Measurements from ENCODE around the gene LSS.

LSS gene

DNA sequence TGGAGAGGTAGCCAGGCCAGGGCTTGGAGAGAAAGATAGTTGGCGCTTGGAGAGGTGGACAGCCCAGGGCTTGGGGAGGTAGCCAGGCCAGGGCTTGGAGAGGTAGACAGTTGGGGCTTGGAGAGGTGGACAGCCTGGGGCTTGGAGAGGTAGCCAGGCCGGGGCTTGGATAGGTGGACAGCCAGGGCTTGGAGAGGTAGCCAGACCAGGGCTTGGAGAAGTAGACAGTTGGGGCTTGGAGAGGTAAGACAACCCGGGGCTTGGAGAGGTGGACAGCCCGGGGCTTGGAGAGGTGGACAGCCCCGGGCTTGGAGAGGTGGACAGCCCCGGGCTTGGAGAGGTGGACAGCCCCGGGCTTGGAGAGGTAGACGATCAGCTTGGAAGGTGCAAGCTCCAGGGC lies 7.7 kb downstream of the LSS start:
- Histone ChIP-seq H3K27ac (no peak overlapping the region), H3K27me3 (replicated peaks) (no peaks in the 10 kb centered on the region), H3K36me3 (replicated peaks) (peaks cover 31% of the 10 kb centered on the region), H3K4me3 (ENCODE audit: low read depth, low read length) (no peak overlapping the region)
- TF ChIP-seq, protein P1, sequence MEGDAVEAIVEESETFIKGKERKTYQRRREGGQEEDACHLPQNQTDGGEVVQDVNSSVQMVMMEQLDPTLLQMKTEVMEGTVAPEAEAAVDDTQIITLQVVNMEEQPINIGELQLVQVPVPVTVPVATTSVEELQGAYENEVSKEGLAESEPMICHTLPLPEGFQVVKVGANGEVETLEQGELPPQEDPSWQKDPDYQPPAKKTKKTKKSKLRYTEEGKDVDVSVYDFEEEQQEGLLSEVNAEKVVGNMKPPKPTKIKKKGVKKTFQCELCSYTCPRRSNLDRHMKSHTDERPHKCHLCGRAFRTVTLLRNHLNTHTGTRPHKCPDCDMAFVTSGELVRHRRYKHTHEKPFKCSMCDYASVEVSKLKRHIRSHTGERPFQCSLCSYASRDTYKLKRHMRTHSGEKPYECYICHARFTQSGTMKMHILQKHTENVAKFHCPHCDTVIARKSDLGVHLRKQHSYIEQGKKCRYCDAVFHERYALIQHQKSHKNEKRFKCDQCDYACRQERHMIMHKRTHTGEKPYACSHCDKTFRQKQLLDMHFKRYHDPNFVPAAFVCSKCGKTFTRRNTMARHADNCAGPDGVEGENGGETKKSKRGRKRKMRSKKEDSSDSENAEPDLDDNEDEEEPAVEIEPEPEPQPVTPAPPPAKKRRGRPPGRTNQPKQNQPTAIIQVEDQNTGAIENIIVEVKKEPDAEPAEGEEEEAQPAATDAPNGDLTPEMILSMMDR (IDR thresholded peaks at IDR 0.05; ENCODE audit: low read depth, low read length, missing control alignments) = no peak
- in situ Hi-C loops (cut with HindIII; ENCODE audit: low pct_ligation_motif_present, low sequenced_read_pairs) = no loop called here
- DNase-seq = no peak

DNA sequence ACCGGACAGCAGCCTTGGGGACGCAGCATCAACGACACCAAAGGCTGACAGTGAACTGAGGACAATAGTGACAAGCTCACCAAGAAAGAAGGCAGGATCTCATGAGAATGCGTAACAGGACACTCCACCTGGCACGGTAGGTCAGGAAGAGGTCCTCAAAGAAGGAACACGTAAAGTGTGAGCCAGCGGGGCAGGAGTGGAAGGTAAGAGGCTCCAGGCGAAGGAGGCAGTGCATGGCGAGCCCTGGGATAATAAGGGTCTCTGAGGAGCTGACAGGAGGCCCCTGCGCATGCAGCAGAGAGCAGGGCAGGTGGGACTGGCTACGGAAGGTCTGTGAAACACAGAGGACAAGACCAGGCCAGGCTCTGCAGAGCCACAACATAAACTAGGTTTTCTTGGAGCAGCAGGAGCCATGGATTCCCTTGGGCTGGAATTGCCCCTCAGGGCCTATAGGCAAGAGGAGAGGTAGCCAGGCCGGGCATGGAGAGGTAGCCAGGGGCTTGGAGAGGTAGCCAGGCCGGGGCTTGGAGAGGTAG lies 8.2 kb downstream of the LSS start:
- peaks cover 36% of the 10 kb centered on the region for H3K36me3 ChIP-seq (replicated peaks)
- H3K27ac ChIP-seq = no peak overlapping the region
- DNase-seq = no peak
- H3K27me3 ChIP-seq (replicated peaks) = no peaks in the 10 kb centered on the region
- in situ Hi-C loops (cut with HindIII; ENCODE audit: low pct_ligation_motif_present, low sequenced_read_pairs) = no loop called here
- no peak overlapping the region for H3K4me3 ChIP-seq (ENCODE audit: low read depth, low read length)
- TF ChIP-seq, protein P1 (IDR thresholded peaks at IDR 0.05; ENCODE audit: low read depth, low read length, missing control alignments) = no peak

DNA sequence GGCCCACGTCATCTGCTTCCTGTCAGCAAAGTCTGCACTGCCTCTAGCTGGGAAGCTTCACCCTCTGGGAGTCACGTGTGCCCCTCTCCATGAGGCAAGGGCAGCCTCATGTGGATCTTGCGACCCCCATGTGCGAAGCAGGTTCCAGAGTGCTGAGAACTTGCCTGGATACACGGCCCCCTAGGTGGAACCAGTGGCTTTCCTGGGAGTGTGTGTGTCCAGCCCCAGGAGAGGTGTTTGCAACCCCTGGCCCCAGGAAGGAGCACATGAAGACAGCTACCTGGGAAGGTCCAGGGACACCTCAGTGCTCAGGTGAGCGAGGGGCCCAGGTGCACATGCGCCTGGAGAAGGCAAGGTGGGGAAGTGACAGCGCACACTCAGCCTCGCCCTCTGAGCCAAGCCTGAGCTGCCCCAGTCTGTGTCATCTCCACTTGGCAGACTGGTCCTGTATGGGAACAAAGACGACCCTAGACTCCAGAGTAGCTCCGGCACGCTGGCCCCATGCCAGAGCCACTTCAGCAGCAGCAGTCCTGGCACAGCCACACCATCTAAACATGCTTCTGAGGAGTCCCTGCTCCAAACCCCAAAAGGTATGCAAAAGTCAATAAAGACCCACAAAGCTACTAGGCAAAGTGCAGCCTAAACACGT lies 8.9 kb downstream of the LSS start:
- H3K27ac ChIP-seq = no peak overlapping the region
- in situ Hi-C loops (cut with HindIII; ENCODE audit: low pct_ligation_motif_present, low sequenced_read_pairs) = no loop called here
- H3K4me3 ChIP-seq (ENCODE audit: low read depth, low read length) = no peak overlapping the region
- H3K27me3 ChIP-seq (replicated peaks) = no peaks in the 10 kb centered on the region
- DNase-seq = no peak
- TF ChIP-seq, protein P1 (IDR thresholded peaks at IDR 0.05; ENCODE audit: low read depth, low read length, missing control alignments) = no peak
- peaks cover 37% of the 10 kb centered on the region for H3K36me3 ChIP-seq (replicated peaks)

DNA sequence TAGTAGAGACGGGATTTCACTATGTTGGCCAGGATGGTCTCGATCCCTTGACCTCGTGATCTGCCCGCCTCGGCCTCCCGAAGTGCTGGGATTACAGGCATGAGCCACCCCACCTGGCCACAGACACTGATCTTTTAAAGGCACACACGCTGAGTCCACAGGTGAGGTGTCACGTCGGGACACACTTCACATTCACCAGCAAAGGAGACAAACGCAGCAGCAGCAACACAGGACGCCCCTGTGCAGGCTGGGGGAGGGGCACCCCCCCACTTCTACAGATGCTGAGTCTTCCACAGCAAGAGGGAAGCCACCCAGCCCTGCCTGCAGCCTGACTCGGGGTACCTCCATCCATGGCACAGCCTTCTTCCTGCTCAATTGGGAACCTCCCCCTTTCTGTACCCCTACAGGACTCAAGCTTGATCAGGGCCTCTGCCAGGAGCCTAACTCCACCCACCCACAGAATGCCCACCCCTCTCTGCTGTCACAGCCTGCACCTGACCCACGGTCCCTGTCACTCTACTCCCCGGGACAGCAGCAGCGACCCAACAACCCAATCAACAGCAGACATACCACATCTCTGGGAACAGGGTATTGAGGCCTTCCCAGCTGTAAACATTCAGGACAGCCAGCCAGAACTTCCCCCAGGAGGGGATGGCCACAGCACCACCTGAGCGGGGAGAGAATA lies 9.5 kb downstream of the LSS start:
- no peak overlapping the region for H3K4me3 ChIP-seq (ENCODE audit: low read depth, low read length)
- no peak overlapping the region for H3K27ac ChIP-seq
- DNase-seq = no peak
- H3K27me3 ChIP-seq (replicated peaks) = no peaks in the 10 kb centered on the region
- in situ Hi-C loops (cut with HindIII; ENCODE audit: low pct_ligation_motif_present, low sequenced_read_pairs) = no loop called here
- H3K36me3 ChIP-seq (replicated peaks) = peaks cover 37% of the 10 kb centered on the region
- TF ChIP-seq, protein P1 (IDR thresholded peaks at IDR 0.05; ENCODE audit: low read depth, low read length, missing control alignments) = no peak

DNA sequence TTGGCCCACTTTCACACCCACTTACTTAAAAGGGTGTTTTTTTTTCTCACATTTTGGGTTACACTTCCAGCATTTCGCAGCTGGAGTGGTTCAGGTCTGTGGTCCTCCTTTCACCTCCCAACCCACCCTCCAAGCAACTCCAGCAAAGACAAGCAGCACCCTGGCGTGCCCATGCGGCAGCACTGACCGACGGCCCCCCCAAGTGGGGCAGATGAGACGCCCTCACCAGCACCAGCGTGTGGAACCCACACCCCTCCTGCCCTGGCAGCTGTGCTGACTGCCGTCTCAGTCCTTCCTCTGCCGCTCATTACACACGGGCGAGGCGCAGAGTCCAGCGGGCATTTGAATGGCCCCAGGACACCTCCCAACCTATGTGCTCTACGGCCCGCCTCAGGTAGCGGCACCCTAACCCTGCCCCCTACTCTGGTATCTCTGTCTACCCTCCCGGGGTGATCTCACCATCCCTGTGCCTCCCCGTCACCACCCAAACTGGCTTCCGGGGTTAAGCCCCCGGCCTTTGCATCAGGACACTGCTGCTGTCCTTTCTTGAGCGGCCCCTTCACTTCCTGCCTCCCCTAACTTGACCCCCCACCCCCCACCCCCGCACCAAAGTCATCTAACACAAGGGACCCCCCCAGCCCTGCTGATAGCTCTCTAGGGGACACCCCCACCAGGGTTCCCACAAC lies 10.9 kb downstream of the LSS start:
- no peak overlapping the region for H3K27ac ChIP-seq
- DNase-seq = no peak

More for the DNA sequence above, 10.9 kb downstream of the LSS start:
- TF ChIP-seq, protein P1 (IDR thresholded peaks at IDR 0.05; ENCODE audit: low read depth, low read length, missing control alignments) = no peak
- no peak overlapping the region for H3K4me3 ChIP-seq (ENCODE audit: low read depth, low read length)
- in situ Hi-C loops (cut with HindIII; ENCODE audit: low pct_ligation_motif_present, low sequenced_read_pairs) = no loop called here
- peaks cover 42% of the 10 kb centered on the region for H3K36me3 ChIP-seq (replicated peaks)
- H3K27me3 ChIP-seq (replicated peaks) = no peaks in the 10 kb centered on the region
